ENCODE data around the gene HOXD11.

DNA sequence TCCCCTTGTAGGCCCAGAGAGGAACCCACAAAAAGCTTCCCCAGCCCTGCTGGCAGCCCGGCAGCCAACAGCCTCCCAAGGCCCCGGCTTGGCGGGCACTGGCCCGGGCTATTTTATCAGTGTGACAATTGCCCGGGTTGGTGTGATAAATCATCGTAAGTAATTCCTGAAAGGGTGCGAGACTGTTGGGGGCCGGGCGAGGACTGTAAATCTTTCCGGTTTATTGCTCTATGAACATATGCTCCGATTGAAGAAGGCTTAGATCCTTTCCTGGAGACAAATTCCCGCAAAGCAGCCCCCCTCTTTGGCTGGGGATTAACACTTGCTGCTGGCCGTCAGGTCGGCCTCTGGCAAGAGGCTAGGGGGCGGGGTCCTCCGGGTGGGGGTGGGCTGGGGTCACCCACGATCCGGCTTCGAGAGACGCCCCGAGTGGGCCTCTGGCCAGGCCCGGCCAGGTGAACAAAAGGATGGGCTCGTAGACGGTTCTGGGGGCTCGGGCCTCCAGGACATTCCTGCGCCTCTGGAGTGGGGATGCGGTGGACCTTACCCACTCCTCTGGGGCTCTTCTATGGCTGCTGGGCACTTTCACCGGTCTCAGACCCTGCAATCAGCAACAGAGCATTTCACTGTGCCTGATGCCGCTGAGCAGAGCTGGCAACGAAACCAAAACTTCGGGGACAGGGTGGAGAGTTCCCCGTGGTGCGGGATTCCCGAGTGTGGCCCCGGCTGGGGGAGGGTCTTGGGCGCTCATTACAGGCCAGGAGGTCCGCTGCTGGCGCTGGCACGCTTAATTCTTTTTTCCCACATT, 52.0 kb downstream of the HOXD11 start:
- TF ChIP-seq, protein P1, sequence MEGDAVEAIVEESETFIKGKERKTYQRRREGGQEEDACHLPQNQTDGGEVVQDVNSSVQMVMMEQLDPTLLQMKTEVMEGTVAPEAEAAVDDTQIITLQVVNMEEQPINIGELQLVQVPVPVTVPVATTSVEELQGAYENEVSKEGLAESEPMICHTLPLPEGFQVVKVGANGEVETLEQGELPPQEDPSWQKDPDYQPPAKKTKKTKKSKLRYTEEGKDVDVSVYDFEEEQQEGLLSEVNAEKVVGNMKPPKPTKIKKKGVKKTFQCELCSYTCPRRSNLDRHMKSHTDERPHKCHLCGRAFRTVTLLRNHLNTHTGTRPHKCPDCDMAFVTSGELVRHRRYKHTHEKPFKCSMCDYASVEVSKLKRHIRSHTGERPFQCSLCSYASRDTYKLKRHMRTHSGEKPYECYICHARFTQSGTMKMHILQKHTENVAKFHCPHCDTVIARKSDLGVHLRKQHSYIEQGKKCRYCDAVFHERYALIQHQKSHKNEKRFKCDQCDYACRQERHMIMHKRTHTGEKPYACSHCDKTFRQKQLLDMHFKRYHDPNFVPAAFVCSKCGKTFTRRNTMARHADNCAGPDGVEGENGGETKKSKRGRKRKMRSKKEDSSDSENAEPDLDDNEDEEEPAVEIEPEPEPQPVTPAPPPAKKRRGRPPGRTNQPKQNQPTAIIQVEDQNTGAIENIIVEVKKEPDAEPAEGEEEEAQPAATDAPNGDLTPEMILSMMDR (conservative IDR thresholded peaks at IDR 0.05; ENCODE audit: low read depth in 2 of 2): no peak
- TF ChIP-seq NANOG (IDR thresholded peaks at IDR 0.05; ENCODE audit: borderline replicate concordance) (no peak), POLR2AphosphoS5 (IDR thresholded peaks at IDR 0.05; ENCODE audit: low read depth) (no peak), EZH2 (IDR thresholded peaks at IDR 0.05; ENCODE audit: low read depth, unreplicated experiment) (peak; percentile 95), ZNF331 (CRISPR knock-in tag; IDR thresholded peaks at IDR 0.05; ENCODE audit: low read depth) (no peak), STAT1 (IDR thresholded peaks at IDR 0.05; ENCODE audit: unreplicated experiment) (no peak)
- TF ChIP-seq, protein P2, sequence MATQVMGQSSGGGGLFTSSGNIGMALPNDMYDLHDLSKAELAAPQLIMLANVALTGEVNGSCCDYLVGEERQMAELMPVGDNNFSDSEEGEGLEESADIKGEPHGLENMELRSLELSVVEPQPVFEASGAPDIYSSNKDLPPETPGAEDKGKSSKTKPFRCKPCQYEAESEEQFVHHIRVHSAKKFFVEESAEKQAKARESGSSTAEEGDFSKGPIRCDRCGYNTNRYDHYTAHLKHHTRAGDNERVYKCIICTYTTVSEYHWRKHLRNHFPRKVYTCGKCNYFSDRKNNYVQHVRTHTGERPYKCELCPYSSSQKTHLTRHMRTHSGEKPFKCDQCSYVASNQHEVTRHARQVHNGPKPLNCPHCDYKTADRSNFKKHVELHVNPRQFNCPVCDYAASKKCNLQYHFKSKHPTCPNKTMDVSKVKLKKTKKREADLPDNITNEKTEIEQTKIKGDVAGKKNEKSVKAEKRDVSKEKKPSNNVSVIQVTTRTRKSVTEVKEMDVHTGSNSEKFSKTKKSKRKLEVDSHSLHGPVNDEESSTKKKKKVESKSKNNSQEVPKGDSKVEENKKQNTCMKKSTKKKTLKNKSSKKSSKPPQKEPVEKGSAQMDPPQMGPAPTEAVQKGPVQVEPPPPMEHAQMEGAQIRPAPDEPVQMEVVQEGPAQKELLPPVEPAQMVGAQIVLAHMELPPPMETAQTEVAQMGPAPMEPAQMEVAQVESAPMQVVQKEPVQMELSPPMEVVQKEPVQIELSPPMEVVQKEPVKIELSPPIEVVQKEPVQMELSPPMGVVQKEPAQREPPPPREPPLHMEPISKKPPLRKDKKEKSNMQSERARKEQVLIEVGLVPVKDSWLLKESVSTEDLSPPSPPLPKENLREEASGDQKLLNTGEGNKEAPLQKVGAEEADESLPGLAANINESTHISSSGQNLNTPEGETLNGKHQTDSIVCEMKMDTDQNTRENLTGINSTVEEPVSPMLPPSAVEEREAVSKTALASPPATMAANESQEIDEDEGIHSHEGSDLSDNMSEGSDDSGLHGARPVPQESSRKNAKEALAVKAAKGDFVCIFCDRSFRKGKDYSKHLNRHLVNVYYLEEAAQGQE (IDR thresholded peaks at IDR 0.05; ENCODE audit: unreplicated experiment): no peak
